Activated T-helper 1 cell treated with anti-CD3 and anti-CD28 coated beads, Interleukin-2, amount 50 U/mL, for 16 hours (primary cell): ENCODE measurements around the gene PCDHGA10.
"Not testable (repeated sequence)": the region's sequence is repeated elsewhere in the genome, so short reads cannot be mapped to it uniquely, and the experiment has no call there.

Source experiments
- DNase-seq, 2 donors: peaks; one replicate each; pipeline ENCODE4 v3.0.0-alpha.2; 2020; ENCODE audit warnings: low read depth in 1 of 2, low spot score in 1 of 2

The PCDHGA10 gene

GRCh38 chr5:141392429-141393198 is 20.2 kb upstream of the PCDHGA10 start, which contains the start of gene PCDHGA8:
TSS of gene PCDHGA8 (plus strand) at chr5:141392633. CDS start at chr5:141392814, 181 bp downstream.
- no peak for DNase-seq

GRCh38 chr5:141393267-141393666 is 19.5 kb upstream of the PCDHGA10 start:
- DNase-seq: no peak

- not testable (repeated sequence) for DNase-seq
Measured at GRCh38 chr5:141394401-141395187, 18.2 kb upstream of the PCDHGA10 start.

GRCh38 chr5:141397756-141398551 is 14.8 kb upstream of the PCDHGA10 start, which contains the start of gene PCDHGB5:
TSS of gene PCDHGB5 (plus strand) at chr5:141397947. CDS start at chr5:141398128, 181 bp downstream.
- DNase-seq: not testable (repeated sequence)

- no peak for DNase-seq
Measured at GRCh38 chr5:141398608-141399007, 14.2 kb upstream of the PCDHGA10 start.

GRCh38 chr5:141399555-141400258 is 13.1 kb upstream of the PCDHGA10 start:
- DNase-seq: no peak

GRCh38 chr5:141402553-141403243 is 10.1 kb upstream of the PCDHGA10 start, which contains the start of gene PCDHGA9:
TSS of gene PCDHGA9 (plus strand) at chr5:141402778. CDS start at chr5:141402953, 175 bp downstream.
- DNase-seq: no peak

GRCh38 chr5:141403387-141403786 is 9.4 kb upstream of the PCDHGA10 start:
- DNase-seq: no peak

- not testable (repeated sequence) for DNase-seq
Measured at GRCh38 chr5:141407790-141408505, 4.8 kb upstream of the PCDHGA10 start, which contains the start of gene PCDHGB6. TSS of gene PCDHGB6 (plus strand) at chr5:141408021. CDS start at chr5:141408203, 182 bp downstream.

- no peak for DNase-seq
Measured at GRCh38 chr5:141409598-141410306, 3.0 kb upstream of the PCDHGA10 start.

GRCh38 chr5:141411575-141411974 is 1.2 kb upstream of the PCDHGA10 start:
- DNase-seq: no peak

- no peak for DNase-seq
Measured at GRCh38 chr5:141413540-141414069, 818 bp downstream of the PCDHGA10 start.

GRCh38 chr5:141414548-141415274 is 1.9 kb downstream of the PCDHGA10 start:
- not testable (repeated sequence) for DNase-seq

- not testable (repeated sequence) for DNase-seq
Measured at GRCh38 chr5:141415275-141415618, 2.5 kb downstream of the PCDHGA10 start.

GRCh38 chr5:141417494-141418172 is 4.8 kb downstream of the PCDHGA10 start, which contains the start of gene PCDHGB7:
TSS of gene PCDHGB7 (plus strand) at chr5:141417677. CDS start at chr5:141417860, 183 bp downstream.
- not testable (repeated sequence) for DNase-seq

GRCh38 chr5:141419074-141419880 is 6.5 kb downstream of the PCDHGA10 start:
- no peak for DNase-seq
